GM18867 (cell line): ENCODE measurements around the gene RTCA.
"Not testable (repeated sequence)": the region's sequence is repeated elsewhere in the genome, so short reads cannot be mapped to it uniquely, and the experiment has no call there.

Experiments
- ATAC-seq: cut with Tn5 transposase; IDR thresholded peaks from one replicate; pipeline ENCODE4 v1.9.1; 2021; ENCODE audit warnings: mild to moderate bottlenecking, moderate library complexity; ENCODE audit not compliant: unreplicated experiment

RTCA gene

DNA sequence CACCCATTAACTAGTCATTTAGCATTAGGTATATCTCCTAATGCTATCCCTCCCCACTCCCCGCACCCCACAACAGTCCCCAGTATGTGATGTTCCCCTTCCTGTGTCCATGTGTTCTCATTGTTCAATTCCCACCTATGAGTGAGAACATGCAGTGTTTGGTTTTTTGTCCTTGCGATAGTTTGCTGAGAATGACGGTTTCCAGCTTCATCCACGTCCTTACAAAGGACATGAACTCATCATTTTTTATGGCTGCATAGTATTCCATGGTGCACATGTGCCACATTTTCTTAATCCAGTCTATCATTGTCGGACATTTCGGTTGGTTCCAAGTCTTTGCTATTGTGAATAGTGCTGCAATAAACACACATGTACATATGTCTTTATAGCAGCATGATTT is 7.6 kb upstream of the RTCA start:
- not testable (repeated sequence) for ATAC-seq

DNA sequence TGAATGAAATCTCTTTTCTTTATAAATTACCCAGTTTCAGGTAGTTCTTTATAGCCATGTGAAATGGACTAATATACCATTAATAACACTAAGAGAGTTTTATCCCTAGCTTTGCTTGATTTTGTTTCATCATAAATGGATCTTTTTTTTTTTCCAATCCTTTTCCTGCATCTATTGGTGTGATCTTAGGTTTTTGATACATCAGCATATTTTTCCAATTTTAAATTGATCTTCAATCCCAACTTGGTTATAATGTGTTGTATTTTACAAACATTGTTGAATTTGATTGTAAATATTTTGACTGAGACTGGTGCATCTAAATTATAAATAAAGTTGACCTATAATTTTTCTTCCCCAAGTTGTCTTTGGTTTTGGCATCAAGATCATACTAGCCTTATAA is 4.3 kb upstream of the RTCA start:
- no peak for ATAC-seq

DNA sequence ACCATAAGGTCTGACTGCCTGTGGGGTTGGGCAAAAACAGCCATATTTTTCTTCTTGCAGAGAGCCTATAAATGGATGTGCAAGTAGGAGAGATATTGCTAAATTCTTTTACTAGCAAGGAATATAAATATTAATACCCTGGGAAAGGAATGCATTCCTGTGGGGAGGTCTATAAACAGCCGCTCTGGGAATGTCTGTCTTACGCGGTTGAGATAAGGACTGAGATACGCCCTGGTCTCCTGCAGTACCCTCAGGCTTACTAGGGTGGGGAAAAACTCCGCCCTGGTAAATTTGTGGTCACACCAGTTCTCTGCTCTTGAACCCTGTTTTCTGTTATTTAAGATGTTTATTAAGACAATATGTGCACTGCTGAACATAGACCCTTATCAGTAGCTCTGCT is 1.9 kb upstream of the RTCA start:
- ATAC-seq = not testable (repeated sequence)

DNA sequence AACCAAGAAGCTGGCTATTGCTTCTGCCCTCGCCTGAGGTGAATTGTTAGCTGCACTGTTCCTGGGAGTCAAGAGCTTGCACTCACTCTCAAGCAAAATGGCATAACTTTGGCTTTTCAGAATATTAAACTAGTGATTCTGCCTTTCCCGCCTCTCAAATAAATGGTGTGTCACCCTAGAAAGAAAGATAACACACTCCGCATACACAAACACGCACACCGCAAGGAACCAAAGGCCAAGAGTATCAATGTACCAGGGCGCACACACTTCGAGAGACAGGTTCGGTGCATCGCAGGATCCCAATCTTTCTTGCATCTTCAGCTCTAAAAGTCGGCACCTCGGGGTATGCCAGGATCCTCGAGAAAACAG is 470 bp upstream of the RTCA start:
- peak; percentile 36 for ATAC-seq

DNA sequence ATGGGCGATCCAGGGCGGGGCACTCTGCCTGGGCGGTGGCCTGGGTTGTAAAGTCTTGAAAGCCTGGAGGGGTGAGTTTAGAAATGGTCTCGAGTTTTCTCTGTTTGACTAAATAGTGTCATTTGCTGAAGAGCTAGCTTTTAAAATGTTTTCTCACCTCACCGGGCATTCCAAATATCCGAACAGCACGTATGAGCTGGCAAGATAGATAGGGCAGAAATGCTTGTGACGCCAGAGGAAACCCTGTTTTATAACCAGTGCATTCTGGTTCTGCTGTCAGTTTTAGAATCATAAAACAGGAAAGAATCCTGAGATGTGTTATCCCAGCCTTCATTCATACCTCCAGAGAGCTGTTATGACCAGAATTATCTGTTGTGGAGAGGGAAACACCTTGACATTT is 725 bp downstream of the RTCA start:
- peak; percentile 24 for ATAC-seq

DNA sequence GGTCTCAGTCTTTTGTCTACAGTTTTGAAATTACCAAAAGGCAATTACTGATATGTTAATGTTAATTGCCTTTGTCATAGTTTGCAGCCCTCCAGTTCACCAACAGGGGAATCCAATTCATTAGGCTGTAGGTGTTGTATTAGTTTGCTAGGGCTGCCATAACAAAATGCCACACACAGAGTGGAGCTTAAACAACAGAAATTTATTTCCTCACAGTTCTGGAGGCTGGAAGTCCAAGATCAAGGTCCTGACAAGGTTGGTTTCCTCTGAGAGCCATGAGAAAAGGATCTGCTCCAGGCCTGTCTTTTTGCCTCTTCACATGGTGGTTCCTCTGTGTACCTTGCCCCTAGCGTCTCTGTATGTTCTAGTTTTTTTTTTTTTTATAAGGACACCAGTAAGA is 1.3 kb downstream of the RTCA start:
- no peak for ATAC-seq

DNA sequence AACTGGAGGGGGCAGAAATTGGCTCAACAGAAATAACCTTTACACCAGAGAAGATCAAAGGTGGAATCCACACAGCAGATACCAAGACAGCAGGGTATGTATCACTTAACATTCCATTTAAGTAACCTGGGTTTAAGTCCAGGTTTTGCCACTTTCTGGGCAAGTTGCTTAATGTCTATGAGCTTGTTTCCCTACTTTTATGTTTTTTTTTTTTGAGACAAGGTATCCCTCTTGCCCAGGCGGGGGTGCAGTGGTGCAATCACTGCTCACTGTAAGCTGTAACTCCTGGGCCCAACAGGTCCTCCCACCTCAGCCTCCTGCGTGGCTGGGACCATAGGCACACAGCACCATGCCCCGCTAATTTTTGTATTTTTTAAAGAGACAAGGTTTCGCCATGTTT is 2.2 kb downstream of the RTCA start:
- no peak for ATAC-seq

DNA sequence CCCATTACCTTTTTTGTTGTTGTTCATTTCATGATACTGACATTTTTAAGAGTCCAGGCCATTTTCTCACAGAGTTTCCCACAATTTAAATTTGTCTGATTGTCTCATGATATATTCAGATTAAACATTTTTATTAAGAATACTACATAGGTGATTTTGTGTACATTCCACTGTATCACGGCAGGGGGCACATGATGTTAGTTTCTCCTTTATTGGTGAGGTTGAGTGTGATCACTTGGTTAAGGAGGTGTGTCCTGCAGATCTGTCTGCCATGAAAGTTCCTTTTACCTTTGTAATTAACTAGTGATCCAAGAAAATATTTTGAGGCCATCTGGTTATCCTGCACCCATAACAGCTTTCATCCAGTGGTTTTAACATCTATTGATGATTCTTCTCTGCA is 11.8 kb downstream of the RTCA start:
- ATAC-seq = no peak

DNA sequence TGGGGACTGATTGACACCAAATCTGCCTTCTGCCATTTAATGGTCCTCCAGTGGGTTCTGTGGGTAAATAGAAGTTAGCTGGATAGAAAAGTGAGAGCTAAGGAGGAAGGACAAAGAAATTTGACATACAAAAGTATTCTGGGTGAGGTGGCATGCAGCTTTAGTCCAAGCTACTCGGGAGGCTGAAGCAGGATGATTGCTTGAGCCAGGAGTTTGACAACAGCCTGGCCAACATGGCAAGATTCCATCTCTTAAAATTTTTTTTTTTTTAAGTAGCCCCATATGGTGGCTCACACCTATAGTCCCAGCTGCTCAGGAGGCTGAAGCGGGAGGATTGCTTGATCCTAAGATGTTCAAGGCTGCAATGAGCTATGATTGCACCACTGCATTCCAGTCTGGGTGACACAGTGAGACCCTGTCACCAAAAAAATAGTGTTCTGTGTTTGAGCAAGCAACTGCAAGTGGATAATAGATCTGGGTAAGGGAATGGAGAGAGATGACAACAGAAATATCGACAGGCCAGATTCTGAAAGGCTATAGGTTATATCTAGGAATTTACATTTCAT is 13.4 kb downstream of the RTCA start:
- ATAC-seq = no peak

DNA sequence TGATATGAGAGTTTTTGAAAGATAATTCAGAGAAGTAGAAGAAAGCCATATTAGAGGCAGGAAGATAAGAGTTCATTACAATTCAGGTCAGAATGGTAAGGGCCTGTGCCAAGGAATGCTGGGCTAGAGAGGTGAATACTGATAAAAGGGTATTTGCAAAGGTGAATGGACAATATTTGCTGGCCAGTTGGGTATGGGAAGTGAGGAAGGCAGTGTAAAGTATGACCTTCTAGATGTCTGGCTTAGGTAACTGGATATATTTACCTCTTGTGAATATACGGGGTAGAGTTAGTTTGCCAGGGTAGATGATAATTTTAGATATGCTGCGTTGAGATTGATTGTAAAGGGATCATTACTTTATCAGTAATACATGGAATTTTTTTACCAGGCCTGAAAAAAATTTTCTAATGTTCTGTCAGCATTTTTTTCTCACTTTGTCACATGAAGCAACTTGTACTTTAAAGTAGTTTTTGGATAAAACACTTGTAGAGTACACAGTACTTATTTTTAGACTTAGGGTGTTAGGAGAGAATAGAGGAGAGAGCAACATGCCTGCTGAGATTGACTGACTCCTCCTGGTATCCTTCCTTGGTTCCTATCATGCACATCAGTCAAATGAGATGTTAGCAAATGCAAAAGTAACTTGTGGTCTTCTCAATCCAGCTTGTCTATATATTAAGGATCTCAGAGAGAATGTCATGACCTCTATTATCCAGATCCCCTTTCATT is 14.1 kb downstream of the RTCA start:
- no peak for ATAC-seq

DNA sequence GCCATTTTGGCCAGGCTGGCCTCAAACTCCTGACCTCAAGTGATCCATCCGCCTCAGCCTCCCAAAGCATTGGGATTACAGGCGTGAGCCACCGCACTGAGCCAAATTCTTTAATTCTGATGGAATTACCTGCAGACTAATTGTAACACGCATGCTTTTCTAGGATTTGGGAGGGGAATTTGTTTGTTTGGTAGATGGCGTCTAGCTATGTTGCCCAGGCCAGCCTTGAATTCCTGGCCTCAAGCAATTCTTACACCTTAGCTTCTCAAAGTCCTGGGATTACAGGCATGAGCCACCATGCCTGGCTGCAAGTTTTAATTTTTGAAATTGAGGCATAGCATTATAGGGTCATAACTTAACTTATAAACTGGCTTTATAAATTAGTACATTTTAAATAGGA is 18.6 kb downstream of the RTCA start:
- ATAC-seq = no peak

DNA sequence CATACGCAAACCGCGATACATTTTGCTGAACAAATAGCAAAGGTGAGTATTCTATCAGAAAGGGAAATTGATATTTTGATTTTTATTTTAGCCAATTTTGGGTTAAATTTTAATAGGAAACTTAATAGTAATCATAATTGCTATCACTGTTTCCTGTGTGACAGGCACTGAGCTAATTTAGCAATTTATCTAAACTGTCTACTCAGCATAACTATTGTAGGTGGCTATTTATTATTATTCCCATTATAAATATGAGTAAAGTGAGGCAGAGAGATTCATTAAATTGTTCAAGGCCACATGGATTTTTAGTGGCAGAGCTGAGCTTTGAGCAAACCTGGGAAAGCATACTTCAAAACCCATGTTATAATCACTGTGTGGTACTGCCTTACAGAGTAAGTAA is 21.1 kb downstream of the RTCA start:
- ATAC-seq = no peak

DNA sequence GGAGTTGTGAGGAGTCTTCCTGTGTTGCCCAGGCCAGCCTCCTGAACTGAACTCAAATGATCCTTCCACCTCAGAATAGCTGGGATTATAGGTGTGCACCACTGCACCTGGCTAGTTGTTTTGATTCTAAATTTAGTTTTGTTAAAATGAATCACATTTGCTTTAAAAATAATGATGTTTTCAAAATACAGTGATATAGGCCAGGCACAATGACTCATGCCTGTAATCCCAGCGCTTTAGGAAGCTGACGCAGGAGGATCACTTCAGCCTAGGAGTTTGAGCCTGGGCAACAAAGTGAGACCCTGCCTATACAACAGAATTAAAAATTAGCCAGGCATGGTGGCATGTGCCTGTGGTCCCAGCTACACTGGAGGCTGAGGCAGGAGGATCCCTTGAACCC is 24.3 kb downstream of the RTCA start:
- ATAC-seq = no peak

DNA sequence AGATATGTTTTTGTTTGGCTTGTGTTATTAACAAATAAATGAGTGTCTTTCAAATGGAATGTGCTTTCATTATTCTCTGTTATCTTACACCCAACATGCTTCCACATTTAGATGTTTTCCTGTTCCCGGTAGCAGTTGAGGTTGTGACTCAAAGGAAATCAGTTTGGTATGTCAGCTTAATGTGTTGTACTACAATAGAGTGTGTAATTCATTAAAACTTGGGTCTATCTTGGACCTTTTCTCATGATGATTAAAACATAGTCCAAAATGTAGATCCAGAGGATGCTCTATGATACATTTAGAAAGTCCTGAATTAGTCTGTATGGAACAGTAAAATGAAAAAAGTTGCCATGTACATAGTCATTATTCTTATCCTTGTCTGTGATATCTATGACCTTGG is 26.7 kb downstream of the RTCA start:
- ATAC-seq = no peak

DNA sequence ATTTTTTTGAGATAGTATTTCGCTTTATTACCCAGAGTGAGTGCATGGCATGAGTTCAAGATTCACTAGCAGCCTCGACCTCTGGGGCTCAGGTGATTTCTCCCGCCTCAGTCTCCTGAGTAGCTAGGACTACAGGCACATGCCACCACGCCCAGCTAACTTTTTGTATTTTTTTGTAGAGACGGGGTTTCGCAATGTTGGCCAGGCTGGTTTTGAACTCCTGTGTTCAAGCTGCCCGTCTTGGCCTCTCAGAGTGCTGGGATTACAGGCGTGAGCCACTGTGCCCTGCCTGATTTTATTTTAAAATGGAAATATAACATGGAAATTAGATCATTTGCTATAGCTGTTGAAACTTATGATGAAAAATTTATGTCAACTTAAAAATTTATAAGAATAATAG is 30.1 kb downstream of the RTCA start:
- no peak for ATAC-seq

DNA sequence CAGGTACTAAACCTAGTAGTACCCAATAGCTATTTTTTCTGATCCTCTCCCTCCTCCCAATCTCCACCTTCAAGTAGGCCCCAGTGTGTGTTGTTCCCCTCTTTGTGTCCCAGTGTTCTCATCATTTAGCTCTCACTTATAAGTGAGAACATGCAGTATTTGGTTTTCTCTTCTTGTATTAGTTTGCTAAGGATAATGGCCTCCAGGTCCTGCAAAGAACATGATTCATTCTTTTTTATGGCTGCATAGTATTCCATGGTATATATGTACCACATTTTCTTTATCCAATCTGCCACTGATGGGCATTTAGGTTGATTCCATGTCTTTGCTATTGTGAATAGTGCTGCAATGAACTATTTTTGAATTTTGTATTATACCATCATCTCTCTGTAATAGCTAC is 31.0 kb downstream of the RTCA start:
- ATAC-seq = not testable (repeated sequence)

DNA sequence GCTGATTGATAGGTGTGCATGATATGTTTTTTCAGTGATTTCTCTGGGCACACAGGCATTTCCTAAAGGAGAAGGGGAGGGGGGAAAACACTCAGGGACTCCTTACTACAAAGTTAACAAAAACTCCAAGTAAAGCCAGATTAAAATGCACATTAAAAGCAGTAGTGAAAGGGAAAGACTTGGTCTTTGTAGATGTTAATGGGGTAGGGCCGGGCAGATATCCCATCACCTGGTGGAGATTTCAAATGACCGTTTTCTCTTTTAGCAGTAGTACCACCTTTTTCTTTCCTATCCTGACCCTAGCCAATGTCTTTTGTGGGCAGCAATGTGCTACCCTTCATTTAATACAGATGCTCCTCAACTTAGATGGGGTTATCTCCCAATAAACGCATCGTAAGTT is 32.5 kb downstream of the RTCA start:
- no peak for ATAC-seq

DNA sequence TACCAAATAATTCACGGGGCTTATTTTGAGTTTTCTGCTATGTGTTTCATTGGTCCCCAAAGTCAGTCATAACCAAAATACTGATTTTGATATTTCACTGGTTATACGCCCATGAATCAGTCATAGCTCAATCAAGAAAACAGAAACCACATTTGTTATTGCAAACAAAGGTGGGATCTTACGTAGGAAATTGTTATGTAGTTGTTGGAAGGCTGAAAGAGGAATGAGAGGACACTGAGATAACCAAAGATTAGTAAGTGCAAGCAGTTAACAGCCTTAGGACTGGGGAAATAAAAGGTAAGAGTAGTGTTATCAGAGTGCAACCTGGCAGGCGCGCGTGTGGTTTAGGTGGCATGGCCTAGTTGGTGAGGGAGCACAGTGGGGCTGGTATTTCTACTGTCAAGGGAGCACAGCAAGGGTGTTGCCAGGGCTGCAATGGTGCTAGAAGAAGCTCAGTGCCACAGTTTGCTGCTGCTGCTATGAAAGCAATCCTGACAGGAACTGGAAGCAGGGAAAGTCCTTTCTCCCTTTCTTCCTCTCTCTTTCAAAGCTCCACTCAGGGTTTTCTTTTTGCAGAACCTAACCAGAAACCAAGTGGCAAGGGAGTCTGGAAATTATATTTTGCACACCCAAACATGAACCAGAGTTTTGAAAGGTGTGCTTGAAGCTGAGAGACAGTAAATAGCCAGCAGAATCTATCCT is 33.7 kb downstream of the RTCA start:
- no peak for ATAC-seq

DNA sequence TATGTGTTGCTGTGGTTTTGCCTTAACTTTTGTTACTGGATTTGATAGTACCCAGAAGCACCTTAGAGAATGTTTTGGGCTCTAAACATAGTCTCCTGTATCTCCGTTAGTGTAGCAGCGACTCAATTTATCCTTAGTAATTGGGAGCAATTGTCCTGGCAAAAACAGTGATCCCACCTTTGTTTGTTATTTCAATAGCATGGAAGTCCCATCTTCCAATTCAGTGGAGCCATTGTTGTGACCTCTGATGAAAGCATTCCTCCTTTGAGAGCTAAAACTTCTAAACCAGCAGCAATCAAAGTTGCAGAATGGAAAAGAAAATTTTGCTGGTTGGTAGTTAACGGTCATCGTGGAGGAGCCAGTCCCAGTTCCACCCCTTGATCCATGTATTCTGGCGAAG is 34.7 kb downstream of the RTCA start:
- no peak for ATAC-seq

DNA sequence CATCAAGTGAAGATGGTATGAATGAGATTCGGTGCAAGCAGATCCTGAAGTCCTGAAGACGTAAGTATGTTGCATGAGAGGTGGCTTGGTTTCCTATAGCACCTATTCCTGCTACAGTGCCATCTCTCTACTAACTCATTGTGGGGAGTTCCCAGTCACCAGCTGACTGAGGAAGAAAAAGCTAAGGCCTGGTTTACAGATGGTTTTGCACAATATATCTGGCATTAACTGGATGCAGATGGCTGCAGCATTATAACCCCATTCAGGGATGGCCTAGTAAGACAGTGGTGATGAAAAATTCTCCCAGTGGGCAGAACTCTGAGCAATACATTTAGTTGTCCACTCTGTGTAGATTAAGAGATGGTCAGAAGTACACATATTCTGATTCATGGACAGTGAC is 36.7 kb downstream of the RTCA start:
- no peak for ATAC-seq

DNA sequence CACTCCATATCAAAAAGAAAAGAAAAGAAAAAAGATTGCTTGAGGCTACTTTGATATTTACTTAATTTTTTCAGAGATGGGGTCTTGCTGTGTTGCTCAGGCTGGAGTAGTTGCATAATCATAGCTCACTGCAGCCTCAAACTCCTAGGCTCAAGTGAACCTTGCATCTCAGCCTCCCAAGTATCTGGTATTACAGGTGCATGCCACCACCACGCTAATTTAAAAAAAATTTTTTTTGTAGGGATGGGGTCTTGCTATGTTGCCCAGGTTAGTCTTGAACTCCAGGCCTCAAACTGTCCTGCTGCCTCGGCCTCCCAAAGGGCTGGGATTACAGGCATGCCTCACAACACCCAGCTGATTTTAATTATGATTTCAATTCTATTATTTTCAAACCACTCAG is 38.2 kb downstream of the RTCA start:
- ATAC-seq = no peak

DNA sequence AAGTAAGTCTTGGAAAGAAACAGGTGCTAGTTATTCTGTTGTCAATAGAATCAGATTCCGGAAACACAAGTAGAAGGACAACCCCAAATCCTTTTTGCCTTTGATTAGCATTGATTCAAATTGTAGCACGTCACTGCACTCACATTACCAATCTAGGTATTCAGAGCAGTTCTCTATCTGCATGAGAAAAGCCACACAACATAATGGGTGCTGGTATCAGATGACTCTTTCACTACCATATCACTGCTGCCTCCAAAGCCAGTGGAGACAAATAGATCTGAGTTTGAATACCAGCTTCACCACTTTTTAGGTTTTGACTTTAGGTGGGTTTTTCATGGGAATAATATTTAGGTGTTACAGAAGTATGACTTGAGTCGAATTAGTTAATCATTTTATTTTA is 38.9 kb downstream of the RTCA start:
- ATAC-seq = no peak

DNA sequence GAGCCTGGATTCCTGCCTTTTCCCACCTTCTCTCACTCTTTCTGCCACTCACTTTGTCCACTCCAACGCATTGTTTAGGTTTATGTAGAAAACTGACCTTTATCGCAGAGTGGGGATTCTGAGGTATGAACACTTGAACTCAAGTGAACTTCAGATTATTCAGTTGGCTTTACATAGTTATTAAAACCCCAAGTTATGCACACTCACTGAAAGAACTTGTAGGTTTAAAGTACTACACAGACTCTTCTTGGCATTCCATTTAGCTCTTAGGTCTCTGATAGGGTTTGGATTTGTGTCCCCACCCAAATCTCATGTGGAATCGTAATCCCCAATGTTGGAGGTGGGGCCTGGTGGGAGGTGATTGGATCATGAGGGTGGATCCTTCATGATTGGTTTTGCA is 39.9 kb downstream of the RTCA start:
- no peak for ATAC-seq
